Mucosa of gallbladder (tissue), 1 donor: ENCODE data around the gene PITX3. TPM values are rescaled to one million over a fixed set of nuclear protein-coding genes. Genes with fewer than 3 reads are reported as not detected.
"Not testable (repeated sequence)": the region's sequence is repeated elsewhere in the genome, so short reads cannot be mapped to it uniquely, and the experiment has no call there.

ENCODE experiments used
- DNase-seq: peaks from one replicate; pipeline ENCODE4 v3.0.0-alpha.2; 2020; ENCODE audit warnings: low spot score
- total RNA-seq: library from RNA; stranded (reverse); gene quantifications from one replicate; pipeline ENCODE4 v1.2.1, GENCODE V29; 2021
- donor health status: DM: no; HTN: no; CAD: no.

Gene PITX3
- total RNA-seq, 1 donor from 2014 or later, result not detected

GRCh38 chr10:102255404-102255803, 14.1 kb upstream of the PITX3 start:
- no peak for DNase-seq

GRCh38 chr10:102254426-102254825, 13.1 kb upstream of the PITX3 start:
- no peak for DNase-seq

- not testable (repeated sequence) for DNase-seq
These were observed 11.2 kb upstream of the PITX3 start for GRCh38 chr10:102252508-102252907.

- no peak for DNase-seq
These were observed 6.4 kb upstream of the PITX3 start for GRCh38 chr10:102247734-102248133.

GRCh38 chr10:102246261-102246660, 4.9 kb upstream of the PITX3 start:
- DNase-seq, result no peak

GRCh38 chr10:102245932-102246251, 4.6 kb upstream of the PITX3 start:
- no peak for DNase-seq

- peak; percentile 95 for DNase-seq
These were observed 4.0 kb upstream of the PITX3 start, which contains the start of gene GBF1 for GRCh38 chr10:102245082-102245931. Gene GBF1 (plus strand): TSS chr10:102245532. CDS start chr10:102258939, 13,407 bp downstream.

GRCh38 chr10:102243309-102243708, 2.0 kb upstream of the PITX3 start:
- DNase-seq, result no peak

GRCh38 chr10:102242118-102242485, 790 bp upstream of the PITX3 start:
- no peak for DNase-seq

GRCh38 chr10:102241032-102241443, 274 bp downstream of the PITX3 start:
- DNase-seq, result no peak

- DNase-seq, result no peak
These were observed 763 bp downstream of the PITX3 start for GRCh38 chr10:102240467-102241031.

- DNase-seq, result no peak
These were observed 3.5 kb downstream of the PITX3 start for GRCh38 chr10:102237711-102238252.

- no peak for DNase-seq
These were observed 5.3 kb downstream of the PITX3 start for GRCh38 chr10:102236006-102236405.

GRCh38 chr10:102235598-102235920, 5.8 kb downstream of the PITX3 start:
- no peak for DNase-seq

- no peak for DNase-seq
These were observed 6.3 kb downstream of the PITX3 start for GRCh38 chr10:102234888-102235597.

GRCh38 chr10:102233997-102234396, 7.3 kb downstream of the PITX3 start:
- no peak for DNase-seq

- DNase-seq, result peak; percentile 13
These were observed 9.7 kb downstream of the PITX3 start for GRCh38 chr10:102231357-102232318.

GRCh38 chr10:102230861-102231356, 10.4 kb downstream of the PITX3 start:
- peak; percentile 14 for DNase-seq

GRCh38 chr10:102230264-102230860, 10.9 kb downstream of the PITX3 start:
- no peak for DNase-seq

GRCh38 chr10:102229810-102230263, 11.5 kb downstream of the PITX3 start:
- DNase-seq, result peak; percentile 85

- no peak for DNase-seq
These were observed 14.3 kb downstream of the PITX3 start for GRCh38 chr10:102227050-102227449.
